GM19328 (cell line): ENCODE measurements around the gene XXYLT1.
"Not testable (repeated sequence)": the region's sequence is repeated elsewhere in the genome, so short reads cannot be mapped to it uniquely, and the experiment has no call there.

Source experiments
- ATAC-seq: cut with Tn5 transposase; IDR thresholded peaks from one replicate; pipeline ENCODE4 v1.9.1; 2021; ENCODE audit warnings: mild to moderate bottlenecking, moderate library complexity; ENCODE audit not compliant: unreplicated experiment

The XXYLT1 gene

DNA sequence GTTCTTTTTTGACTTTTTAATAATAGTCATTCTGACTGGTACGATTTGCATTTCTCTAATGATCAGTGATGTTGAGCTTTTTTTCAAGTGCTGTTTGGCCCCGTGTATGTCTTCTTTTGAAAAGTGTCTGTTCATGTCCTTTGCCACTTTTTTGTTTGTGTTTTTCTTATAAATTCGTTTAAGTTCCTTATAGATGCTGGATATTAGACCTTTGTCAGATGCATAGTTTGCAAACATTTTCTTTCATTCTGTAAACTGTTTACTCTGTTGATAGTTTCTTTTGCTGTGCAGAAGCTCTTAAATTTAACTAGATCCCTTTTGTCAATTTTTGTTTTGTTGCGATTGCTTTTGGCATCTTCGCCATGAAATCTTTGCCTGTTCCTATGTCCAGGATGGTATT lies 220.7 kb downstream of the XXYLT1 start:
- ATAC-seq, result not testable (repeated sequence)

DNA sequence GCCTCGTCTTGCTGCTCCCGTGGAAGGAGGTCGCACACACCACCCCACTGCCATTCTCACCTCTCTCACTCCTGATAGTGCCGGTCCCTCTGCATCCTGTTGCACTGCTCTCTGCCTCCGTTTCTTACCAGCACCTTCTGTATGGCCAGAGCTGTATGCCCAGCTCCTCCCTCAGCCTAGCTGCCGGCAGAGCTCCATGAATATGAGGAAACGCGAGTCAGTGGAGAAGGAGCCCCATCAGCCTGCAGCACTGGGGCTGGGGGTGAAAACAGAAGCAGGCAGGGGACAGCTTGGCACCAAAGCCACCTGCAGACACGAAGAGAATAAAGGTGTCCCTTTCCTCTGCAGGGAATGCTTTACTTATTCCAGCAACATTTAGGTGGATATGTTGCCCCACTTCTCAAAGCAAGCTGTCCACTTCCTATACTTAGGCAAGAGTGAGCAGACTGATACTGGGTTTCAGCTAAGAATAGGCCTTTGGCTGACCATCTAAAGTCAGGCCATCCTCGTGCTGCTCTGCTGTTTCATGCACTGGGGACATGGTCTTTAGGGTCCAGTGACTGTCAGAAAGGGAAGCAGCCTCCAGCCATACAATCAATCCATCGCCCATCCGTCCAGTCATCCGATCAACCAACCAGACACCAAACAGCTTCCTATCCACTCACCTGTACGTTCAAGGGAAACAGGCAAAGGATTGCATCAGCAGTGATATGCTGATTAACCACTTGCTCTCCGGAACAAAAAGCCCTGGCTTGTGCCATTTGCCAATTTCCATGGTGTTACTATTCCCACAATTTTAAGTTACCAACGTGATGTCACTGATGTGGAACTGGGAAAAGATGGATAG lies 222.7 kb downstream of the XXYLT1 start:
- ATAC-seq, result no peak

DNA sequence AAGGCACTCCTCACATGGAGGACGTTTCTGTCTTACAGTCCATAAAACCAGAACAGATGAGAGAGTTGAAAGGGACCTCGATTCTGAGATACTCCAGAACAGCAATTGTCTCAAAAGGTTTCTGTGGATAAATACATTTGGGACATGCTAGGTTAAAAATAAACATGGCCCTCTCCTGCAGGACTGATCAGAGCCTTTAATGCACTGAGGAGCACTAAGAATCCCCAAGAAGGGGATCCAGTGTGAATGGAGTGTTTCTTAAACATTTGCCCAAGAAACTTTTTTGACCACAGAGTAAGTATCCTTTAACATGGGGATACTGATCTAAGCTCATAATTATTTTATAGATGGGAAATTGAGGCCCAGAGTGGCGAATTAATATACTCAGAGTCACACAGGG lies 223.4 kb downstream of the XXYLT1 start:
- ATAC-seq, result no peak

DNA sequence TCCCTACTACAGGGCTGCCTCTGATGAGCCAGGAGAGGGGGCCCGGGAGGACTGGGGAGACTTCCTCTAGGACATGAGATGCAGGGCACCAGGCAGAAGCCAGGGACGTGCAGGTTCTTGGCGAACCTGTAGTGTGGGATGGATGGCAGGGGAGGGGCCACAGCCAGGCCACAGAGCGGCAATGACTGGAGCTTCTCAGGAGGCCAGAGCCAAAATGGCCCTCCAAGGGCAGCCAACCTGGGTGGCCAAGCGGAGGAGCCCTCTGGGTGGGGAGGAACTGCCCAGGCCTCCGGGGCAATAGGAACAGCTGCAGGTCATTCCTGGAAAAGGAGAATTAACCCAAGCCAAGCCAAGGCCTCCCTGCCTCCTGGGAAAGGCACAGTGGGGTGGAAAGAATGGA lies 224.5 kb downstream of the XXYLT1 start:
- ATAC-seq, result no peak

DNA sequence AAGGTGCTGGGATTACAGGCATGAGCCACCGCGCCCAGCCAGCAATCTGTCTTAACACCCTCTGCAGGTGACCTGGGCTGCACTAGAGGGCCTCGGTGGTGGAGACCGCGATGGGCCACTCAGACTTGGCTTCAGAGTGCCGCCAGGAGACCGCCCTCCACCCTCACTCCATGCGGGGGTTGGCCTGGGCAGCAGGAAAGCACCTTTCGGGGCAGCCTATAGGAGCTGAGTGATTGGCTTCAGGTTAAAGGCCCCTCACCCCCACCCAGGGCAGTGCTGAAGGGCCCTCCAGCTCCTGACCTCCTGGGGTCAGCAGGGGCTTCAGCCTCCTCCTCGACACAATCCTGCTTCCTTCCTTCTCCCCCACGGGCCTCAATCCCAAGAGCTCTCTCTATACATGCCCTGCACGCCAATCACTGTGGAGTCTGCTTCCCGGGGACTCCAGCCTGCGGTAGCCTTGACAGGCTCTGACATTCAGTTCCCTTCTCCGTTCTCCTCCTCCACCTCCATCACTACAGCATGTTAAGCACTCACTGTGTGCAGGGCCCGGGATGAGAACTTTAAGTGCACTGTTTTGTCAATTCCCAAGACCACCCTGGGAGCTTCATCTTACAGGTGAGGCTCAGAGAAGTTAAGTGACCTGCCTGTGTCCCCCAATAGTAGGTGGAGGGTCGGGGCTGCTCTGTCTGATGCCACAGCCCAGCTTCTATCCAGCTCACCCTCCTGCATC lies 225.3 kb downstream of the XXYLT1 start:
- ATAC-seq, result no peak

DNA sequence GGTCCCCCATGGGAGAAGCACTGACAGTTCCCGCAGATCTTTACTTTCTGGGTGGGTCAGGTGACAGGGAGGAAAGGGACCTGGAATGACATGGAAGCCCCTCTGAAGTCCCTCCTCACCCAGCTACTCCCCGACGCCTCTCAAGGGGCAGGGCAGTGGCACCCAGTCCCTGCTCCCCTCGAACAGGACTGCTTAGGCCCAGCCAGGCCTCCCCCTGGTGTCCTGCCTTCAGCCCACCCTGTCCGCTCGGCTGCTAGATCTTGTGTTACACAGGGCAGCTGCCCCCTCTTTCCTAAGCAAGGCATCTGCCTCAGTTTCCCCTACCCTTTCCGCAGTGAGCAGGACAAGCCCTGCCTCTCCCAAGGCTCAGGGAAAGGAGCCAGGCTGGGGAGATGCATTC lies 226.5 kb downstream of the XXYLT1 start:
- ATAC-seq, result no peak

DNA sequence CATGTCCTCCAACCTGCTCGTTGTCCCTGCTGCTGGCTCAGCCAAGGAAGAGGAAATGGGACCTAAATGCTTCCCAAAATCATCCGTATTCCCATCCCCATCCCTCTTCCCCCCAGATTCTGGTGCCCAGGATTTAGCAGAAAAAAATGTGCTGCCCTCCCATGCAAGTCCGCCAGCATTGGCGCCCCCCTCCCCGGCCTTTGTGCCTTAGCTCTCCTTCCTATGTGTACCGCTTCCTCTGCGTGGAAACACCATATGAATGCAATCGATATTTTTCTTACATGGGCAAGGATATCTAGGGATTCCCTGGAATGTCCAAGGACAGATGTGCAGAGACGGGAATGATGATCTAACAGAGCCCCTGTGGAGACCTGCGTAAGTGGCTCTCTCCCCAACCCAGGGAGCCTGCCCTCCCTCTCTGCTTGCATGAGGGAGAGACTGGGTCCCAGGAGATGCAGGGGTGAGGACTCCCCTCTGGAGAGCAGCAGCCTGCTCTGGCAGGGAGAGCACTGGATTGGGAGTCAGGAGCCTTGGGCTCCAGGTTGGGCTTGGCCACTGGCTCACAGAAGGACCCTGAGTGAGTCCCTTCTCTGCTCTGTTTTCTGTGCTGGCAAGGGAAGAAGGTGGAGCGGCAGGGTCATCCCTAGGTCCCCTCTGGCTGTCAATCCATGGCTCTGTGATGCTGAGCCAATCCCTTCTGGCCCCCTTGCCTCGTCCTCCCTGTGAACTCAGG lies 227.2 kb downstream of the XXYLT1 start:
- no peak for ATAC-seq

DNA sequence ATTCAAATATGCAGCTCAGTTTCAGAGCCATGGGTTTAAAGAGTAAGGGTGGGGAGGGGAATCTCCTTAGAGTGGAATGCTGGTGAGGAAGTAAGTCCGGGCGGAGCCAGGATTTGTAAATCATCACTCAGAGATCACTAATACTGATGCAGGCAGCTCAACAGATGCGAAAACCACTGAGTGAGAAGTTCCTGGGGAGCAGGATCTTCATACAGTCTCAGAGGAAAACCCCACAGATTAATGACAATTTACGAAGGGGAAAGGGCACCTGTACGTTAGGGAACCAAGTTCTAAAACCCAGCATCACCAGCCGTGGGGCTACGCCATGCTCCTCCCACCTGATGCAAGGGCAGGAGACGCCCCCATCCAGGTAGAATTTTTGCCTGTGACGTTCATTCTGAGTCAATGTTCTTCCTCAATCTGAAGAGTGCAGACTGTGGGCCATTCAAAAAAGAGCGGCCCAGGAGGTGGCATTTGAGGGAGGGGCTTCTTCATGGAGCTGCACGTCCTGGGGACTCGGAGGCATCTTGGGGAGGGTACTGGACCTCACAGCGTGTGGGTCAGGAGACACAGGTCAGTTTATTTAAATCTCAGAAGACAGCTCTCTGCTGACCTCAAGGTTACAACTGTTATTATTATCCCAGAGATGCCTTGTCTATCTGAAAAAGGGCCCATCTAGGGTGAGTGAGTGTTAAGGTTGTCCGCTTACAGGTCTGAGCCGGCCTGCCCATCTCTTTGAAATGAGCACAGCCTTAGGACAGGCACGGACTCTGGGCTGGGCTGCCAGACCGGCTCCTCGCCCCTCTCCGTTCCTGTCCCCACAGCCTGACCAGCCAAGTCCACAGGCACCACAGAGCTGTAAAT lies 228.0 kb downstream of the XXYLT1 start:
- no peak for ATAC-seq

DNA sequence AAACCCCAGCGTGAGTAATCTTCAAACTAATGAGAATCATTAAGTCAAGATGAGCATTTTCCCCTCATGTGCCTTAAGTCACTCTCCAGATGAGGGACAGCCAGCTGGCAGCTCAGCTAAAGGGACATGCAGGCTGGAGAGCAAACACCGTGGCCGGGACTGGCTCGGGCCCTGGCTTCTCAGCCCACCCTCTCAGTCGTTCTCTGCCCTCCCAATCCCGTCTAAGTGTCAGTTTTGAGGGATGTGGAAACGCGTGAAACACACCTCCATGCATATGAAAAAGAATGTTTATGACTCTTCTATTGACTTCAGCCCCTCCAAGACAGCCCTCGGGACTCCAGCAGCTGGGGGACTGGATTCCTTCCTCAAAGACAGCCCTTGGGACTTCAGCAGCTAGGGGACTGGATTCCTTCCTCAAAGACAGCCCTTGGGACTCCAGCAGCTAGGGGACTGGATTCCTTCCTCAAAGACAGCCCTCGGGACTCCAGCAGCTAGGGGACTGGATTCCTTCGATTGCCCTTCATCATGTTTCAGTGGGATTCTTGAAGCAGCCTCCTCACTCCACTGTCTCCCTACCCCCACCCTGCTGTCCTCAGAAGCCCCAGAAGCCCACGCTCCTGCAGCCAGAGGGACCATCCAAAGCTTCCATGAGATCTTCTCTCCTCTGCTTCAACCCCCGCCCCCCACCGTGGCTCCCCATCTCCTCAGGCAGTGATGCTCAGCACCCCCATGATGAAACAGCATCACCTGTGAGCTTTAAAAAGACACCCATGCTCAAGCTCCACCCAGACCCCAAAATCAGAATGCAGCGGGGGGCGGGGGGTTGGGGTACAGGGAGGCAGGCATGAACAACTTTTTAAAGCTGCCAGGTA lies 228.9 kb downstream of the XXYLT1 start:
- no peak for ATAC-seq

DNA sequence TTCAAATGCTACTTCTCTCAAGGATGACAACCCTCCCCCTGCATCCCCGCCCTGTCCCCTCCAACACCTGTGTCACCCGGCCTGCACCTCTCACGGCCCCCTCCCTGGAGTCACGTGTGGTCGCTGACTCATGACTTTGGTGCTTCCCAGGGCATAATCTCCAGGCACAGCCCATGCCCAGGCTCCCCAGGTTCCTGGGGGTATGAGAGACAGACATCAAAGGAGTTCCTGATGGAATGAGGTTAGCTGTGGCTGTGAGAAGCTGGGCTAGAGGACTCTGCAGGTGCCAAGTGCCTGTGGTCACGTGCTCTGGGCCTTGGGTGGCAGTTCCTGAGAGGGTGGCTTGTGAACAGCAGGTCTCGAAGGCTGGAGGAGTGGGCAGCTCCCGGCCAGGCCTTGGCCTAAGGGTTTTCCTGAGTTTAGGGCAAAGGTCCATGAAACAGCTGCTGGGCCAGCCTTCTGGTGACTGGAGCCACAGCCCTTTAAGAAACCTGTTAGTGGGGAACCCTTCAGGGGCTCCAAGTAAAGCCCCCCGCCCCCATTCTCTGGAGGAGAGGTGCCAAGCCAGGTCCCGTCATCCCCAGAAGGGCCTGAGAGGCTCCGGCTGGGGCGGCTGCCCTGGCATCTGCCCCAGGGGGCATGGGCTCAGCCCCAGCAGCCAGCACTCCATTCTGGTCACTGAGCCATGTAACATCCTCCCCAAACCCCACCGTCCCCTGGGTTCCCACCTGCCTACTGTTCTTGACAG lies 230.0 kb downstream of the XXYLT1 start:
- ATAC-seq, result no peak

DNA sequence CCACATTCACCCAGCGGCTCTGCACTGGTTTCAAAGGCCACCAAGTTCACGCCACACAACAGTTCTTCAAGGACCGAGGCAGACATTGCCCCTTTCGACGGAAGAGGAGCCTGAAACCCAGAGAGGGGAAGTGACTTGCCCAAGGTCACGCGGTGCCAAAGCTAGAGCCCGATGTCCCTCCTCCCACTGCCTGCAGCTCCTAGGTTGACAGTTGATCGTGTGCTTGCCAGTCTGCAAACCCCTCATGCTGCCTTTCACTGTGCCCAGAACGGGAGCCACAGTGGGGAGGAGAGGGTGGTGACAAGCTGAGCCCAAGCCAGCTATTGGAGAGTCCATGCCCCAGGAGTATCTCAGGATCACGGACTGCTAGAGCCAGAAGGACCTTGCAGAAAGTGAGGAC lies 230.9 kb downstream of the XXYLT1 start:
- ATAC-seq, result no peak

DNA sequence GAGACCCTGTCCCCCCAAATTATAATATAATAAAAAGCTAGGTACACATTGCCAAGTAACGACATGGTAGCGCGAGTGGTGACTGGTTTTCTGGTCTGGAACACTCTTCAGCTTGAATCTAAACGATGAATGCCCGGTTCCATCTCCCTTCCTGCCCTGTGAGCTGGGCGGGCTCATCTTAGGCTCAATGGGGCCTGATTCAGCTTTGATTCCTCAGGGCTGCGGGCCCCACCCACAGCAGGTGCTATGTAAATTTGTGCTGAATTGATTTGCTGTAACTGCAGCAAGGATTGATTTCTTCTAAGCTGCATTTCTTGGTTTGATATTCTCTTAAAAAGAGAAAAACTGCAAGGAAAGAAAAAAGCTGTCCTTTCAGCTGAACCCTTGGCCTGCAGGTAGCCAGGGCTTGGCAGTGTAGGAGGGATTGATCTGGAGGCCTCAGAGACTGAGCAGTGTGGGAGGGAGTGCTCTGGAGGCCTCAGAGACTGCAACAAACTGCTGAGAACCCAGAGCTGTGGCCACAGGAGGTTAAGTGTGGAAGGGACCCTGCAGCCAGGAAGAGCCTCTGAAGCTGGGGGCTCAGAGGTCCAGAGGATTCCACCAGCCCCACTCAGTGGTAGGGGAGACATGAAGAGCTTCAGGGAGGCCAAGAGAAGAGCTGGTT lies 231.6 kb downstream of the XXYLT1 start:
- ATAC-seq, result no peak

DNA sequence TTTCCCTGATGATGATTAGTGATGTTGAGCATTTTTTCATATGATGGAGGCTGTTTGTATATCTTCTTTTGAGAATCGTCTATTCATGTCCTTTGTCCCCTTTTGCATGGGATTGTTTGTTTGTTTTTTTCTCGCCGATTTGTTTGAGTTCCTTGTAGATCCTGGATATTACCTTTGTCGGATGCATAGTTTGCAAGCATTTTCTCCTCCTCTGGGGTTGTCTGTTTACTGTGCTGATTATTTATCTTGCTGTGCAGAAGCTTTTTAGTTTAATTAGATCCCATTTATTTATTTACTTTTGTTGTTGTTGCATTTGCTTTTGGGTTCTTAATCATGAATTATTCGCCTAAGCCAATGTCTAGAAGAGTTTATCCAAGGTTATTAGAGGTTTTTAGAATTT lies 232.8 kb downstream of the XXYLT1 start:
- ATAC-seq, result no peak

DNA sequence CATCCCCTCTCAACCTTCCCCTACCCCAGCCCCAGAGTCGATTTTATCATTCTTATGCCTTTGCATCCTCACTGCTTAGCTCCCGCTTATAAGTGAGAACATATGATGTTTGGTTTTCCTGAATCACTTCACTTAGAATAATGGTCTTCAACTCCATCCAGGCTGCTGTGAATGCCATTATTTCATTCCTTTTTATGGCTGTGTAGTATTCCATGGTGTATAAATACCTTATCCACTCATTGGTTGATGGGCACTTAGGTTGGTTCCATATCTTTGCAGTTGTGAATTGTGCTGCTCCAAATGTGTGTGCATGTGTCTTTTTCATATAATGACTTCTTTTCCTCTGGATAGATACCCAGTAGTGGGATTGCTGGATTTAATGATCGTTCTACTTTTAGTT lies 233.4 kb downstream of the XXYLT1 start:
- ATAC-seq, result not testable (repeated sequence)

DNA sequence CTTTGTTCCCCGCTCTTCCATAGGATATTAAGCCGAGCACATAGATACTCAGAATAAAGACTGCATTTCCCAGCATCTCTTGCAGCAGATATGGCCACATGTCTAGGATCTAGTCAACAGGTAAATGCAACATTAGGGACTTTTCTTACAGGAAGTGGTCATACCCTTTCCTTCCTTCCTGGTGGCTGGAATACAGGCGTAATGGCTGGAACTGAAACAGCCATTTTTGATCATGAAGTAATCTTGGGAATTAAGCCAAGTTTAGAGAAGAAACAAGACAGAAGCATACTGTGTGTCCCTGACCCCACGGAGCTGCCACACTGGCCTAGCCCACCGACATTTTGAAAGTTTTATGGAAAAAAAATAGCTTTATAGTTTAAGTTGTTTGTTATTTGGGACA lies 234.0 kb downstream of the XXYLT1 start:
- no peak for ATAC-seq

DNA sequence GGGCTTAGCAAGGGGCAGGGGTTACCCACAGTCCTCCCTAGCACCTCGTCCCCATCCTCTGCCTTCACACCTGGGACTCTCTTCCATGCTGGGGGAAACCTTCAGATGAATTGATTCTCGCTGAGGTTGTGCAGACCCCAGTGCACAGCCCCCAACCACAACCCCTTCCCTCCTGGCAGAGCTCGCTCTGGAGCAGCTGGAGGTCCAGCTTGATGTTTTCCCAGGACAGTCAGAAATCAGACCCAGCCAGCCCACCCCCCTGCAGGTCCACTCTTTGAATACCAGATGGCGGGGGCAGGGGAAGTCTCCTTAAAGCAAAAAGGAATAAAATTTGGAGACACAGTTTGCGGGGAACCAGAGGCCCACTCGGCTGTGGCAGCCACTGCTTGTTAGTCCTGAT lies 234.4 kb downstream of the XXYLT1 start:
- ATAC-seq, result no peak

DNA sequence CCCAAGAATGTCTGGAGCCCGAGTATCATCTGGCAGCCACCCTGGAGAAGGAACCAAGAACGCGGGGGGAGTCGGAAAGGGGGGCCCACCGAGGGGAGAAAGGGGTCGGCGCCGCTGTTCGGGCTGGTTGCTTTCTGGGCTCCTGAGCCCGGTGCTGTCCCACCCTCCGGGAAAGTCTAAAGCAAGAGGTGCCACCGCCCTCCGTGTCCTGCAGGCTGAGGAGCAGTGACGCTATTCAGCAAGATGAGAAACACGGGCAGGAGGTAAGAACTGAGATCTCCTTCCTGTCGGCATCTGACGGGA lies 234.8 kb downstream of the XXYLT1 start:
- ATAC-seq, result no peak

DNA sequence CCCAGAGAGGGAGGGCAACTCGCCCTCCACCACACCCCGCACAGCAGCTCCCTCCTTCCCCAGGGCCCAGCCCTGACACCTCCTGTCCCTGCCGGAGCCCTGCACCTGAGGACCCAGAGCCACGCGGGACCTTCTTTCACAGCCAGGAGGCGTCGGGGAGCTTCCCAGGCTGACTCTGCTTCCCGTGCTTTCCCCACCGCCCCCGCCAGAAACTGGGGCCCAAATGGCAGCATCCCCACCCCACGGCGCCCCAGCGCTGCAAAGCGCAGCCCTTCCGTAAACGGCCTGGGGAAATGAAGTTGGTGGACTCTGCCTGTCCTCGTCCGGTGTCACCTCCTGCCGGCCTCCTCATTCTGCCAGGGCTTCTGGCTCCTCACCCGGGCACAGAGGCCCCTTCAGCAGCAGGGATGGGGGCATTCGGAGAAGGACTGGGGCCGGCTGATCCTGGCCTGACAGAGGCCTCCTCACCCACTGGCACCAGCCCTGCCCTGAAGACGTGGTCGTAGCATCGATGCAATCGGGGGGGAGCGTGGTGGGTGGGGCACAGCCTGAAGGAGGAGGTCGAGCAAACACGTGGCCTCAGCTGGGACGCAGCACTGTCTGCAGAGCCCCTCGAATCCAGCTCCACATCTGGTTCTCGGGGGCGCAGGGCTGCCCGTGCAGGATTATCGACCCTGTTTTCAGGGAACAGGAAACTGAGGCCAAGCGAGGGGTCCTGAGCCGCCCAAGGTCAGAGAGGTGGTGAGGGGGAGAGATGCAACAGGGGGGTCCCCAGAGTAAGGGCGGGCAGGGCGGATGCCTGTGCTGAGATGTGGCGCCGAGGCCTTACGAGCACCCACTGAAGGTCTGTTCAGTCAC lies 235.4 kb downstream of the XXYLT1 start:
- ATAC-seq, result no peak
